Measurements from ENCODE around the gene AGMAT. TPM values are rescaled to one million over a fixed set of nuclear protein-coding genes. Genes with fewer than 3 reads are reported as not detected.
A peak's percentile ranks its signal among the peaks of the same experiment; 100 is the strongest.
"Not testable (repeated sequence)": the region's sequence is repeated elsewhere in the genome, so short reads cannot be mapped to it uniquely, and the experiment has no call there.

The AGMAT gene
- total and polyA plus RNA-seq, 2 donors, result 0.27 to 0.48 TPM

DNA sequence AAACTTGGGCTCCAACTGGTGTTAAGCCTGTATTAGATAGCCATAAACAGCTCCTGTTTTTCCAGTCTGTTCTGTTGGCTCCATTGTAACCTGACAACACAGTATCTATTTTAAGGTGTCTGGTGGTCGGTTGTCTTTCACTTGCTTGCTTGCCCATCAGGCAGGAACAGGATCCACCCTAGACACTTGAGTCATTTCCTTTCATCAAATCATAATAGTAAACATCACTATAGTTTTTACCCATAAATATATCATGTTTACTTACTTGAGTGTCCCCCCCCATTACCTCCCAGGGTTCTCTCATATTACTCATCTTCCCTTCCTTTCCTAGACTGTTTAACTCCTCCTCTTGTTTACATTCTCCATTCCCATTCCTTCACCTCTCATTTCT is 35.3 kb upstream of the AGMAT start:
- no peak for DNase-seq (ENCODE audit: extremely low spot score)
- no peak overlapping the region for H3K27ac ChIP-seq (ENCODE audit: low read depth)
- 62% methylated on average over 1 of the region's 1 CpG for WGBS
- H3K4me1 ChIP-seq (ENCODE audit: insufficient read depth), result no peaks in the 10 kb centered on the region
- no peaks in the 10 kb centered on the region for H3K36me3 ChIP-seq (ENCODE audit: insufficient read depth)
- H3K4me3 ChIP-seq (ENCODE audit: low read depth, low read length), result no peak overlapping the region

DNA sequence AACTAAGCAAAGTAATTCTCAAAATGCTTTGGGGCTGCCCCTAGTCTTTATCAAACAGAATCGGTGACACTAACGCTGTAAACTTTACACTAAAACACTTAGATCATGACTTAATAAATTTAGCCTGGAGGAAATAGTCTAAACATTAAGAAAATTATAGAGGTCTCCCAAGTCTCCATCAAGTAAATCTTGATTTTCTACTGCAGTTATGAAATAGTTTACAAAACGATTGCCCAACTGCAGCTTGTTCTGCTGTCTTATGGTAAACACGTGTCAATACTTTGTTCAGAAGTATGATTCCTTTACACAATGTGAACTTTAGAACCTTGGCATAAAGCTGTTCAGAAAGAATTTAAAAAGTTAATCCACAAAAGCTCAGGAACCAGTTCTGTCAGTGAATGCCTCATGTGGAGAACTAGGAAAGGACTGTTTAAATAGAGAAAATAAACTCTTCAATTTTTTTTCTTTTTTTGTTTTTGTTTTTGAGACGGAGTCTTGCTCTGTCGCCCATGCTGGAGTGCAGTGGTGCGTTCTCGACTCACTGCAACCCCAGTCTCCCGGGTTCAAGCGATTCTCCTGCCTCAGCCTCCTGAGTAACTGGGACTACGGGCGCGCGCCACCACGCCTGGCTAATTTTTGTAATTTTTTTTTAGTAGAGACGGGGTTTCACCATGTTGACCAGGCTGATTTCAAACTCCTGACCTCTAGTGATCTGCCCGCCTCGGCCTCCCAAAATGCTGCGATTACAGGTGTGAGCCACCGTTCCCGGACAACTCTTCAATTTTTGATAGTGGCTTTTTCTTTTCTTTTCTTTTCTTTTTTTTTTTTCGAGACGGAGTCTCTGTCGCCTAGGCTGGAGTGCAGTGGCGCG is 34.0 kb upstream of the AGMAT start:
- WGBS, result 73% methylated on average over 26 of the region's 26 CpGs
- Histone ChIP-seq H3K4me1 (ENCODE audit: insufficient read depth) (no peaks in the 10 kb centered on the region), H3K27ac (ENCODE audit: low read depth) (peak overlapping the region; percentile 53)

DNA sequence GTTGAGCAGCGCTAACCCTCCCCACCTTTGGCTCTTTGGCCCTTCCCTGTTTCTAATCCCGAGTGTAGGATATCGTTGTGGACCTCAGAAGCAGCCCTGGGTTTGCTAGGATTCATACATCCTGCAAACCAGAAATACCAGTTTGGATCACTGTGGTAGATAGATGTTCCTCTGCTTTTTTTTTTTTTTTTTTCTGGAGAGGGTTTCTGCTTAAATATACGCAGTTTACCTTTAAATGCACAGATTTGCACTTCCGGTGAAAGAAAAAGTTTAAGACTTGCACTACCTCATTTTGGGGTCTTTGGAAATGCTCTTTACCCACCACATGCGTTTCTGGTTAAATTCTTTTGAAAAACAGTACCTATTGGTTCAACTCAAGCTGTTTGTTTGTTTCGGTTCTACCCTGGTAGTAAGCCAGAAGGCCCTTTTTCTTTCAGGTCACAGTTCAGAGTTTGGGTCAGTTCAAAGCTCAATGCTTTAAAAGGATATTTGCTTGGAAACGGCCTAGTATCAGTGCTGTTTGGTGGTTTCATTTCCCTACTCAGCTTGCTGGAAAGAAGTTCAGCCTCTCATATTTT is 33.3 kb upstream of the AGMAT start:
- peak overlapping the region; percentile 97 for H3K27ac ChIP-seq (ENCODE audit: low read depth)
- no peaks in the 10 kb centered on the region for H3K4me1 ChIP-seq (ENCODE audit: insufficient read depth)
- peak; percentile 48 for DNase-seq (ENCODE audit: extremely low spot score)
- H3K36me3 ChIP-seq (ENCODE audit: insufficient read depth), result no peaks in the 10 kb centered on the region
- H3K4me3 ChIP-seq (ENCODE audit: low read depth, low read length), result peak overlapping the region; percentile 83
- under 1% methylated on average over 8 of the region's 8 CpGs for WGBS

More for the DNA sequence above, 34.0 kb upstream of the AGMAT start:
- peak overlapping the region; percentile 83 for H3K4me3 ChIP-seq (ENCODE audit: low read depth, low read length)
- DNase-seq (ENCODE audit: extremely low spot score), result no peak
- H3K36me3 ChIP-seq (ENCODE audit: insufficient read depth), result no peaks in the 10 kb centered on the region

DNA sequence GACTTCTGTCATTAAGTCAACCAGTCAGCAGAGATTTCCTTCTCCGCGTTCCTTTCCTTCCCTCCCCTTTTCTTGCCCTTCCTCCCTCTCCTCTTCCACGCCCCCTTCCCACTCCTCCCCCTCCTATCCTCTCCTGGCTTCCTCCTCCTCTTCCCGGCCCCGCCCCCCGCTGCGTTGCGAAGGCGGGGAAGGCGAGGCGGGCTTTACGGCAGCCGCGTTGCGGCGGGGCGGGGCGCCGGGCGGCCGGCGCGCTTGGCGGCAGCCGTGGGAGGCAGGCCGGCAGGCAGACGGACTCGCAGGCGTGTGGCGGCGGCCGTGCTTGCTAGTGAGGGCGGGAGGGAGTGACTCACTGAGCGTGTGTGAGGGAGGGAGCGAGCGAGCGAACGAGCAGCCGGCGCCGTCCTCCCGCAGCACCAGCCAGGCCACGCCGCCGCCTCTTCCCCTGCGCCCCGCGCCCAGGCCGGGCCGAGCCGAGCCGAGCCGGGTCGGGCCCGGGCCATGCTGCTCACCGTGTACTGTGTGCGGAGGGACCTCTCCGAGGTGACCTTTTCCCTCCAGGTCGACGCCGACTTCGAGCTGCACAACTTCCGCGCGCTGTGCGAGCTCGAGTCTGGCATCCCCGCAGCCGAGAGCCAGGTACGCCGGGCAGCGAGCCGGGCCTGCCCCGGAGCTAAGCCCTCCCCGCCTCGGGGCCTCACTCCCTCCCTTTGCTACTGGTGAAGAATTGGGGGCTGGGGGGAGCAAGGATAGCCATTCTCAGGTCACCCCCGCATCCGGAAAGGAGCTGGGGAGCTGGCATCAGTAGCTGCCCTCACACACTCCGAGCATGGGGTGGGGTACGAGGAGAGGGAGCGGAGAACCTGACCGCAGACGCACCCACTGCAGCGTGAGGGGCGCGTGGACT is 32.6 kb upstream of the AGMAT start, which contains the start of gene DDI2:
Gene DDI2 (plus strand): TSS at position 286 of the 904 bp plus-strand sequence. CDS start 213 bp downstream, at position 499.
- no peaks in the 10 kb centered on the region for H3K4me1 ChIP-seq (ENCODE audit: insufficient read depth)
- under 1% methylated on average over 86 of the region's 86 CpGs for WGBS
- H3K36me3 ChIP-seq (ENCODE audit: insufficient read depth), result no peaks in the 10 kb centered on the region
- peak; percentile 98 for DNase-seq (ENCODE audit: extremely low spot score)
- H3K4me3 ChIP-seq (ENCODE audit: low read depth, low read length), result peak within 1 kb of the TSS; percentile 83
- H3K27ac ChIP-seq (ENCODE audit: low read depth), result peak within 1 kb of the TSS; percentile 97

DNA sequence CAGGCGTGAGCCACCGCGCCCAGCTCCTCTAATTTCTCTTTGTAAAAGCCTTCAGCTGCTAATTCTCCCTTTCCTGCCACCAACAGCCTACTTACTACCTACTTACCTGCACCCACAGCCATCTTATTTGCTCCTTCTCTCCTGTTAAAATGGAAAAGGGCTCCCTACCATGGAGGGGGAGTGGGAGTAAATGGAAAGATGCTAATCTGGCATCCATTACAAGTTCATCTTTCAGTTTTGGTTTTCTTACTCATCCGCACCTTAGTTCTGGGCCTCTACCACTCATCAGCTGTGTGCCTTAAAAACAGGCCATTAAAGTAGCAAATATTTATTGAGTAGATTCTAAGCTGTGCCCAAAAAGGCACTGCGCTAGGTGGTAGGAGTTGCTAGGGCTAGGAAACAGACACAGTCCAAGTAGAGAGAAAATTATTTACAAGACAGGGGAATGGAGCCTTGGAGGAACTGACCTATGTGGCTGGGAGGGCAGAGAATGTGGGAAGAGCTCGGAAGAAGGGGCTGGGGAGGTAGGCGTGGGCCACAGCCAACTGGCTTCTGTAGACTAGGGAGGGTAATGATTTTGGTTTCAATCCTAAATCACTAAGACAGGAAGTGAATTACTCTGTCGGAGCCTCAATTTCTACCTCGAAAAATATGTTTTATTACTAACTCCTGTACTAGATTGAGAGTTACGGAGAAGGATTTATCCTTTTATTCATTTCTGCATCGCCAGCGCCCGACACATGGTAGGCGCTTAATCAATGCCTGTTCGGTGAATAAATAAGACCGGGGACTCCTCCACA is 31.7 kb upstream of the AGMAT start:
- no peaks in the 10 kb centered on the region for H3K4me1 ChIP-seq (ENCODE audit: insufficient read depth)
- DNase-seq (ENCODE audit: extremely low spot score), result no peak
- peak overlapping the region; percentile 39 for H3K4me3 ChIP-seq (ENCODE audit: low read depth, low read length)
- 24% methylated on average over 16 of the region's 16 CpGs for WGBS
- H3K27ac ChIP-seq (ENCODE audit: low read depth), result peak overlapping the region; percentile 89
- no peaks in the 10 kb centered on the region for H3K36me3 ChIP-seq (ENCODE audit: insufficient read depth)

DNA sequence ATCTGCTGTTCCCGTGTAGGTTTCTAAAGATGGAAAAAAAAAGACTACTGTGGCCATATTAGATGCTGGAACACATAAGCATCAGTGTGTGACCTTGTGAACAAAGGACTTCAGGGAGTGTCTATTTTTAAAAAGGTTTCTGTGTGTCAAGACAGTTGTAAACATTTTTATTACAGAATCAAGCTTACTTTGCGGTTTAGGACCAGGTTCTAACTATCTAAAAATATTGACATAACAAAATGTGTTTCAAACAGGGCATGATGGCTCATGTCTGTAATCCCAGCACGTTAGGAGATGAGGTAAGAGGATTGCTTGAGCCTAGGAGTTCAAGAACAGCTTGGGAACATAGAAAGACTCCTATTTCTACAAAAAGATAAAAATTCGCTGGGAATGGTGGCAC is 25.3 kb upstream of the AGMAT start:
- H3K36me3 ChIP-seq (ENCODE audit: insufficient read depth), result no peaks in the 10 kb centered on the region
- no peak overlapping the region for H3K27ac ChIP-seq (ENCODE audit: low read depth)
- 57% methylated on average over 4 of the region's 4 CpGs for WGBS
- H3K4me3 ChIP-seq (ENCODE audit: low read depth, low read length), result no peak overlapping the region
- DNase-seq (ENCODE audit: extremely low spot score), result peak; percentile 56
- no peaks in the 10 kb centered on the region for H3K4me1 ChIP-seq (ENCODE audit: insufficient read depth)

DNA sequence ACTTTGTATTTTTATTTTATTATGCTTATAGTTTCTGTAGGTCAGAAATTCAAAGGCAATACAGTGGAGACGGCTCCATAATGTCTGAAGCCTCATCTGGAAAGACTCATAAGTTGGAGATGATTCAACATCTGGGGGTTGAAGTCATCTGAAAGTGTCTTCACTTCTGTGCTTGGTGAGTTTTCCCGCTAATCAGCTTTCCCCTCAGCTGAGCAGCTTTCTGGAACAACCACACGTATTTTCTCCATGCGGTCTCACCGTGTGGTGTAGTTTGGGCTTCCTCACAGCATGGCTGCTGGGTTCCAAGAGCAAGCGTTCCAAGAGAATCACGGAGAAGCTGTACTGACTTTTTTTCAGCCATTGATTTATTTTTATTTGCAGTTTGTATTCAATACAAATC is 24.8 kb upstream of the AGMAT start:
- no peaks in the 10 kb centered on the region for H3K36me3 ChIP-seq (ENCODE audit: insufficient read depth)
- H3K27ac ChIP-seq (ENCODE audit: low read depth), result no peak overlapping the region
- WGBS, result 76% methylated on average over 7 of the region's 7 CpGs
- H3K4me3 ChIP-seq (ENCODE audit: low read depth, low read length), result no peak overlapping the region
- H3K4me1 ChIP-seq (ENCODE audit: insufficient read depth), result no peaks in the 10 kb centered on the region
- no peak for DNase-seq (ENCODE audit: extremely low spot score)

DNA sequence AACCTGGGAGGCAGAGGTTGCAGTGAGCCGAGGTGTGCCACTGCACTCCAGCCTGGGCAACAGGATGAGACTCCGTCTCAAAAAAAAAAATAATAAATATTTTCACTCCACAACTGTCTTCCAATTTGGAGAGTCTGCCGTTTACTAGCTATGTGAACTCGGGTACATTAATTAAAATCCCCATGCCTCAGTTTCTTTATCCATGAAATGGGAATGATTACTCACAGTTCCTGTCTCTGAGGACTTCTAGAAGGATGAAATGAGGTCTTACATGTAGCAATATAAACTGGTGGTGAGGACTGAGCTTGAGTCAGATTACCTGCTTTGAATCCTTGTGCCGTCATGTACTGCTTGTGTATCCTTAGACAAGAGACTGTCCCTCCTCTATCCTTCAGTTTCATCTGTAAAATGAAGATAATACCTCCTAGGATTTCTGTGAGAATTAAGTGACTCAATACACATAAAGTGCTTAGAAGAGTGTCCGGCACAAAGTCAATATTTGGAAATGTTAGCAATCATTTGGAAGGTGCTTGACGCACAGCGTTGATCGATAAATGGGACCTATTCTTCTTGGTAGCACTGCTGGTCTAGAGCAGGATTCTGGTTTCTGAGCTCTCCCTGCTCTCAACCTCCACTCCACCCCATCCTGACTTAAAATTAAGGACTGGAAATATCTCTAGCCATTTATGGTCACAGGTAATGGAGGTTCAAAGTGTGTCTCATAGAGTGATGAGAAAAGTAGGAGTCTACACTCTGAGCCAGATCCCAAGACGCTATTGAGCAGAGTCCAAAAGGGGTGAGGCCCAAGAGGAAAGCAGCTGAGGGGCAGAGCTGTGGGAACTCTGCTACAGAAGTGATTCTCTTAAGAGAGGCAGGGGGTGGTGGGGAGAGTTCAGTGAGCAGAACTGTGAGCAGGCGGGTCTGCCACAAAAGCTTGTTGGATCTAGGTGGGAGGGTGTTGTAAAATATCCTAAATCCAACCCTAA is 20.8 kb upstream of the AGMAT start:
- no peak for DNase-seq (ENCODE audit: extremely low spot score)
- Histone ChIP-seq H3K27ac (ENCODE audit: low read depth) (no peak overlapping the region), H3K36me3 (ENCODE audit: insufficient read depth) (no peaks in the 10 kb centered on the region), H3K4me3 (ENCODE audit: low read depth, low read length) (no peak overlapping the region), H3K4me1 (ENCODE audit: insufficient read depth) (no peaks in the 10 kb centered on the region)
- 82% methylated on average over 11 of the region's 11 CpGs for WGBS

DNA sequence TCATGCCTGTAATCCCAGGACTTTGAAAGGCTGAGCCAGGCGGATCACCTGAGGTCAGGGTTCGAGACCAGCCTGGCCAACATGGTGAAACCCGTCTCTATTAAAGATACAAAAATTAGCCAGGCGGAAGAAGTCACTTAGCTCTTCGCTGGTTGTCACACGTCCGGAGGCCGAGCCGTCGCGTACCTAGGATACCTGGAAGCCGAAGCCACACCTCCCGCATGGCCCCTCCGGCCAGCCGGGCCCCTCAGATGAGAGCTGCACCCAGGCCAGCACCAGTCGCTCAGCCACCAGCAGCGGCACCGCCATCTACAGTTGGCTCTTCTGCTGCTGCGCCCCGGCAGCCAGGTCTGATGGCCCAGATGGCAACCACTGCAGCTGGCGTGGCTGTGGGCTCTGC is 19.5 kb upstream of the AGMAT start:
- 96% methylated on average over 21 of the region's 21 CpGs for whole genome bisulfite sequencing
- not testable (repeated sequence) for DNase-seq (ENCODE audit: extremely low spot score); H3K27ac ChIP-seq (ENCODE audit: low read depth); H3K4me1 ChIP-seq (ENCODE audit: insufficient read depth); H3K4me3 ChIP-seq (ENCODE audit: low read depth, low read length); H3K36me3 ChIP-seq (ENCODE audit: insufficient read depth)

DNA sequence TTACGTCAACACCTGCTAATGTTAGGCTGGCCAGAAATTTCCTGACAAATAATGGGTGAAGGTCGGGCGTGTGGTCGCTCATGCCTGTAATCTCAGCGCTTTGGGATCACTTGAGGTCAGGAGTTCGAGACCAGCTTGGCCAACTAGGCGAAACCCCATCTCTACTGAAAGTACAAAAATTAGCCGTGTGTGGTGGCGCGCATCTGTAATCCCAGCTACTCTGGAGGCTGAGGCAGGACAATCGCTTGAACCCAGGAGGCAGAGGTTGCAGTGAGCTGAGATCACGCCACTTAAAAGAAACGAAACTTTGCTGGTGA is 19.1 kb upstream of the AGMAT start:
- not testable (repeated sequence) for DNase-seq (ENCODE audit: extremely low spot score); H3K4me3 ChIP-seq (ENCODE audit: low read depth, low read length); H3K36me3 ChIP-seq (ENCODE audit: insufficient read depth); H3K4me1 ChIP-seq (ENCODE audit: insufficient read depth)
- 66% methylated on average over 13 of the region's 13 CpGs for WGBS
- H3K27ac ChIP-seq (ENCODE audit: low read depth), result peak overlapping the region; percentile 57

DNA sequence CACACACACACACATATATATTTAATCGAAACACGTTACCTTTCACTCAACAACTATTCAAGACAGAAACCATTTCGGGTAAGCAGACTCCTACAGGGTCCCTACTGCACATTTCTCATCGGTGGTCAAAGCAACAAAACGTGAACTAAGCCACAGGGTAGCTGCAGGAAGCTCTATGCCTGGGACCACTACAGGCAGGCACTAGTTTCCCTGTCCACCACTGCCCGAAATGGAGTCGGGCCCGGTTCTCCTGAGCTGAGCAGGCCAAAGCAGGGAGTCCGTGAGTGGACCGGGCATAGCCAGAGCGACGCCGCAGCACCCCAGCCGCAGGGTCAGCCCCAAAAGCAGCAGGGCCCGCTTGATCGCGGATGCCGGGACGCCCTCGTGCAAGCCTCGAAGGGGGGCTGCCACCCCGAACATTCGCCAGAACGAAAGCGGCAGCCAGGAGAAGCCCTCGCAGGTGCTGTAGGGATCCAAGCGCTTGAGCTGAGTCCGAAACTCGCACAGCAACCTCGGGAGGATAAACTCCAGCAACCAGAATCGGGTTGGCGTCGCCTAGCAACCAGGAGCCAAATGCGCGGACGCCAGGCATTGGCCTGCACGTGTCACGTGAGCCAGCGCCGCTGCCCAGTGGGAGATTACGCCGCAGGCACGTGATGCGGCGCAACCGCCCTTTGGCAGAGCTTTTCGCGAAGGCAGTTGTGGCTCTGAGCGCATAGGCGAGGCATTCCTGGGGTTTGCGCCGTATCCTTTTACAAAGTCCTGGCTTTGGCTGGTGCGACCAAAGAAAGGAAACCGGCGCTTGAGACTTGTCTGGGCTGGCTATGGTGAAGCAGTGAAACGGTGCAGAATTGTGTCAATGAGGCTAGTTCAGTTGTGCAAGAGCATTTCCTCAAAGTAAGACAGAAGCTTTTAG is 18.5 kb upstream of the AGMAT start:
- Histone ChIP-seq H3K27ac (ENCODE audit: low read depth) (peak overlapping the region; percentile 78), H3K36me3 (ENCODE audit: insufficient read depth) (no peaks in the 10 kb centered on the region), H3K4me3 (ENCODE audit: low read depth, low read length) (peak overlapping the region; percentile 65), H3K4me1 (ENCODE audit: insufficient read depth) (no peaks in the 10 kb centered on the region)
- 1% methylated on average over 56 of the region's 56 CpGs for WGBS
- DNase-seq (ENCODE audit: extremely low spot score), result peak; percentile 91

Measured in urinary bladder (tissue), 4 donors.